WTC11 (cell line): Measurements from ENCODE around the gene TPCN2. TPM values are rescaled to one million over a fixed set of nuclear protein-coding genes. Genes with fewer than 3 reads are reported as not detected.
A peak's percentile ranks its signal among the peaks of the same experiment; 100 is the strongest.

ENCODE experiments used
- ATAC-seq: fragments of 200-7000 bp; cut with Tn5 transposase; 2 replicates; pipeline ENCODE4 v1.10.0; 2021; ENCODE audit warnings: mild to moderate bottlenecking, moderate library complexity
- CTCF ChIA-PET: fragments of 300-600 bp; sonication (Branson Sonifier 250); formaldehyde crosslinking; loops from one replicate; lab custom pipeline; 2021; ENCODE audit warnings: antibody characterized with exemption; lab: Charles Lee
- POLR2A ChIA-PET: fragments of 350-600 bp; sonication (Branson Sonifier 250); formaldehyde crosslinking; loops from one replicate; lab custom pipeline; 2021; ENCODE audit warnings: antibody characterized with exemption; lab: Charles Lee
- DNase-seq: peaks from one replicate; pipeline ENCODE4 v3.0.0; 2021; ENCODE audit warnings: low spot score
- H3K27ac Mint-ChIP-seq: 2 replicates; pipeline ENCODE4 v1.8.0; 2021; ENCODE audit warnings: mixed read lengths
- H3K27me3 Mint-ChIP-seq: 2 replicates; pipeline ENCODE4 v1.8.0; 2021; ENCODE audit warnings: low read depth, mild to moderate bottlenecking, moderate library complexity, mixed read lengths
- H3K36me3 Mint-ChIP-seq: 2 replicates; pipeline ENCODE4 v1.8.0; 2021; ENCODE audit warnings: mixed read lengths
- H3K4me1 Mint-ChIP-seq: 2 replicates; pipeline ENCODE4 v1.8.0; 2022; ENCODE audit warnings: mixed read lengths
- H3K4me3 Mint-ChIP-seq: 2 replicates; pipeline ENCODE4 v1.8.0; 2021; ENCODE audit warnings: mild to moderate bottlenecking, moderate library complexity, mixed read lengths
- H3K9me3 Mint-ChIP-seq: 2 replicates; pipeline ENCODE4 v1.8.0; 2021; ENCODE audit warnings: mixed read lengths
- E2F1 ChIP-seq: sonication (generic); formaldehyde crosslinking; IDR thresholded peaks from 2 replicates; pipeline ENCODE4 v1.8.0; 2022; ENCODE audit warnings: mild to moderate bottlenecking, missing genetic modification reagents
- FOXJ3 ChIP-seq: sonication (generic); formaldehyde crosslinking; IDR thresholded peaks from 2 replicates; pipeline ENCODE4 v1.9.0; 2021; ENCODE audit warnings: missing genetic modification reagents, mild to moderate bottlenecking, borderline replicate concordance
- FOXP4 ChIP-seq: sonication (generic); formaldehyde crosslinking; IDR thresholded peaks from 2 replicates; pipeline ENCODE4 v1.8.0; 2022; ENCODE audit warnings: mild to moderate bottlenecking, missing genetic modification reagents
- MYBL2 ChIP-seq: sonication (generic); formaldehyde crosslinking; IDR thresholded peaks from 2 replicates; pipeline ENCODE4 v1.8.1; 2023; ENCODE audit warnings: mild to moderate bottlenecking, moderate library complexity, missing genetic modification reagents
- NFE2L1 ChIP-seq: sonication (generic); formaldehyde crosslinking; IDR thresholded peaks from 2 replicates; pipeline ENCODE4 v1.8.1; 2023; ENCODE audit warnings: missing genetic modification reagents
- NFYB ChIP-seq: sonication (generic); formaldehyde crosslinking; conservative IDR thresholded peaks from 2 replicates; pipeline ENCODE4 v1.8.0; 2022; ENCODE audit warnings: low read depth, missing genetic modification reagents
- RORB ChIP-seq: fragments of 250-450 bp; sonication (Bioruptor Pico); IDR thresholded peaks from 2 replicates; pipeline ENCODE4 v1.9.0; 2021; ENCODE audit warnings: mild to moderate bottlenecking
- SMAD3 ChIP-seq: sonication (generic); formaldehyde crosslinking; IDR thresholded peaks from 2 replicates; pipeline ENCODE4 v1.8.0; 2022; ENCODE audit warnings: missing genetic modification reagents, mild to moderate bottlenecking, borderline replicate concordance
- SMAD4 ChIP-seq: sonication (generic); formaldehyde crosslinking; IDR thresholded peaks from 2 replicates; pipeline ENCODE4 v1.8.0; 2022; ENCODE audit warnings: mild to moderate bottlenecking, missing genetic modification reagents
- USF2 ChIP-seq: sonication (generic); formaldehyde crosslinking; IDR thresholded peaks from 2 replicates; pipeline ENCODE4 v1.8.1; 2023; ENCODE audit warnings: mild to moderate bottlenecking, missing genetic modification reagents, moderate library complexity
- ZNF138 ChIP-seq: sonication (generic); formaldehyde crosslinking; conservative IDR thresholded peaks from 2 replicates; pipeline ENCODE4 v1.8.1; 2022; ENCODE audit warnings: mild to moderate bottlenecking, moderate library complexity, missing genetic modification reagents
- ZNF671 ChIP-seq: fragments of 250-450 bp; sonication (Bioruptor Pico); IDR thresholded peaks from 2 replicates; pipeline ENCODE4 v1.8.0; 2021; ENCODE audit warnings: mild to moderate bottlenecking
- total RNA-seq: library from RNA; stranded (reverse); gene quantifications from 3 replicates; pipeline ENCODE4 v1.2.3, GENCODE V29; 2021
- TF ChIP-seq, protein P1 (sequence below): sonication (generic); formaldehyde crosslinking; IDR thresholded peaks from 2 replicates; pipeline ENCODE4 v1.8.0; 2023; ENCODE audit warnings: missing genetic modification reagents, mild to moderate bottlenecking, borderline replicate concordance

The TPCN2 gene
- total RNA-seq, 1 experiment from 2014 or later = 24.6 TPM

GRCh38 chr11:69010964-69011623 is 37.6 kb upstream of the TPCN2 start (continued):
- peak; percentile 88 for TF ChIP-seq USF2 (CRISPR knock-in tag)
- peak; percentile 78 for TF ChIP-seq NFYB (CRISPR knock-in tag)
- TF ChIP-seq MYBL2 (CRISPR knock-in tag) = no peak
- no peak for TF ChIP-seq RORB (CRISPR knock-in tag)
- no peak for TF ChIP-seq NFE2L1 (CRISPR knock-in tag)
- no peak for TF ChIP-seq E2F1 (CRISPR knock-in tag)
- TF ChIP-seq SMAD4 = no peak
- peak; percentile 84 for TF ChIP-seq FOXP4 (CRISPR knock-in tag)

DNA sequence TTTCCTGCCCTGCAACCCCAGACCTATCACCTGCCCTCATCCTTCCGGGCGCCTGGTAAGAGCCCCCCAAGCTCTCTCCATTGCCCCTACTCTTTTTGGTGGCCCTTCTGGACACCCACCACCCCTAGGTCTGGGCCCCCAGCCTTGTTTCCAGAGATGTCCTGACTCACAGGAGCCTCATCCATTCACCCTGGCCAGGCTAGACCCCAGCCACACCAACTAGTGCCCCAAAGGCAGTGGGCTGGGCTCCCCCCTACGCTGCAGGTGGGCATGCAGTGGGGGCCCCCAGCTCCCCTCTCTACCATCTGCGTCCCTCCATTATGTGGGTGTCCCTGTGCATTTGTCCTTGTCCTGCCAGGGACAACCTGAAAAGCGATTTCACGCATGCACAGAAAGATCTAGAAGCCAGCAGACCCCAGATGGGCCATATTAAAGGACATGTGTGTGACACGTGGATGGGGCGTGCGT is 37.1 kb upstream of the TPCN2 start:
- peaks cover 41% of the 10 kb centered on the region for H3K4me1 Mint-ChIP-seq
- ATAC-seq (no peak), DNase-seq (no peak)
- H3K27ac Mint-ChIP-seq = no peak overlapping the region
- H3K4me3 Mint-ChIP-seq = peak overlapping the region; percentile 62
- H3K36me3 Mint-ChIP-seq = no peaks in the 10 kb centered on the region
- POLR2A ChIA-PET = interaction anchor here (0.7 to 1.2 kb wide), 4 partner anchors 13 to 61 kb away, joined by 3 read pairs; no protein-coding TSS in a partner anchor
- CTCF ChIA-PET = interaction anchor here (1.2 to 6.6 kb wide), 12 partner anchors 9 to 74 kb away, joined by 3 to 50 read pairs (median 6); partner anchors contain the start of gene TPCN2
- TF ChIP-seq ZNF671 (CRISPR knock-in tag) (no peak), FOXJ3 (no peak), SMAD3 (CRISPR knock-in tag) (no peak), ZNF138 (CRISPR knock-in tag) (no peak)
- TF ChIP-seq, protein P1, sequence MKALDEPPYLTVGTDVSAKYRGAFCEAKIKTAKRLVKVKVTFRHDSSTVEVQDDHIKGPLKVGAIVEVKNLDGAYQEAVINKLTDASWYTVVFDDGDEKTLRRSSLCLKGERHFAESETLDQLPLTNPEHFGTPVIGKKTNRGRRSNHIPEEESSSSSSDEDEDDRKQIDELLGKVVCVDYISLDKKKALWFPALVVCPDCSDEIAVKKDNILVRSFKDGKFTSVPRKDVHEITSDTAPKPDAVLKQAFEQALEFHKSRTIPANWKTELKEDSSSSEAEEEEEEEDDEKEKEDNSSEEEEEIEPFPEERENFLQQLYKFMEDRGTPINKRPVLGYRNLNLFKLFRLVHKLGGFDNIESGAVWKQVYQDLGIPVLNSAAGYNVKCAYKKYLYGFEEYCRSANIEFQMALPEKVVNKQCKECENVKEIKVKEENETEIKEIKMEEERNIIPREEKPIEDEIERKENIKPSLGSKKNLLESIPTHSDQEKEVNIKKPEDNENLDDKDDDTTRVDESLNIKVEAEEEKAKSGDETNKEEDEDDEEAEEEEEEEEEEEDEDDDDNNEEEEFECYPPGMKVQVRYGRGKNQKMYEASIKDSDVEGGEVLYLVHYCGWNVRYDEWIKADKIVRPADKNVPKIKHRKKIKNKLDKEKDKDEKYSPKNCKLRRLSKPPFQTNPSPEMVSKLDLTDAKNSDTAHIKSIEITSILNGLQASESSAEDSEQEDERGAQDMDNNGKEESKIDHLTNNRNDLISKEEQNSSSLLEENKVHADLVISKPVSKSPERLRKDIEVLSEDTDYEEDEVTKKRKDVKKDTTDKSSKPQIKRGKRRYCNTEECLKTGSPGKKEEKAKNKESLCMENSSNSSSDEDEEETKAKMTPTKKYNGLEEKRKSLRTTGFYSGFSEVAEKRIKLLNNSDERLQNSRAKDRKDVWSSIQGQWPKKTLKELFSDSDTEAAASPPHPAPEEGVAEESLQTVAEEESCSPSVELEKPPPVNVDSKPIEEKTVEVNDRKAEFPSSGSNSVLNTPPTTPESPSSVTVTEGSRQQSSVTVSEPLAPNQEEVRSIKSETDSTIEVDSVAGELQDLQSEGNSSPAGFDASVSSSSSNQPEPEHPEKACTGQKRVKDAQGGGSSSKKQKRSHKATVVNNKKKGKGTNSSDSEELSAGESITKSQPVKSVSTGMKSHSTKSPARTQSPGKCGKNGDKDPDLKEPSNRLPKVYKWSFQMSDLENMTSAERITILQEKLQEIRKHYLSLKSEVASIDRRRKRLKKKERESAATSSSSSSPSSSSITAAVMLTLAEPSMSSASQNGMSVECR (CRISPR knock-in tag) = no peak
- H3K27me3 Mint-ChIP-seq = peaks cover 5% of the 10 kb centered on the region
- H3K9me3 Mint-ChIP-seq = peaks cover 4% of the 10 kb centered on the region; the same call in 1 of the 2 replicates
